Astrocyte of the cerebellum (primary cell): ENCODE results near the gene DGAT2.

Experiments
- DNase-seq: peaks from one replicate; pipeline ENCODE4 v3.0.0-alpha.2; 2011; ENCODE audit warnings: low read depth
- H3K4me3 ChIP-seq: 2 replicates; pipeline ENCODE4 v1.5.1; 2011; ENCODE audit warnings: mild to moderate bottlenecking, low read depth, low read length, moderate library complexity
- in situ Hi-C: cut with HindIII; loops from 2 replicates; pipeline ENCODE4 v1.10.0; 2017; ENCODE audit warnings: low sequenced_read_pairs
- TF ChIP-seq, protein P1 (sequence below): IDR thresholded peaks from 2 replicates; pipeline ENCODE4 v1.5.1; 2012; ENCODE audit warnings: low read length, low read depth, moderate library complexity, mild to moderate bottlenecking; ENCODE audit errors: missing control alignments

The DGAT2 gene

DNA sequence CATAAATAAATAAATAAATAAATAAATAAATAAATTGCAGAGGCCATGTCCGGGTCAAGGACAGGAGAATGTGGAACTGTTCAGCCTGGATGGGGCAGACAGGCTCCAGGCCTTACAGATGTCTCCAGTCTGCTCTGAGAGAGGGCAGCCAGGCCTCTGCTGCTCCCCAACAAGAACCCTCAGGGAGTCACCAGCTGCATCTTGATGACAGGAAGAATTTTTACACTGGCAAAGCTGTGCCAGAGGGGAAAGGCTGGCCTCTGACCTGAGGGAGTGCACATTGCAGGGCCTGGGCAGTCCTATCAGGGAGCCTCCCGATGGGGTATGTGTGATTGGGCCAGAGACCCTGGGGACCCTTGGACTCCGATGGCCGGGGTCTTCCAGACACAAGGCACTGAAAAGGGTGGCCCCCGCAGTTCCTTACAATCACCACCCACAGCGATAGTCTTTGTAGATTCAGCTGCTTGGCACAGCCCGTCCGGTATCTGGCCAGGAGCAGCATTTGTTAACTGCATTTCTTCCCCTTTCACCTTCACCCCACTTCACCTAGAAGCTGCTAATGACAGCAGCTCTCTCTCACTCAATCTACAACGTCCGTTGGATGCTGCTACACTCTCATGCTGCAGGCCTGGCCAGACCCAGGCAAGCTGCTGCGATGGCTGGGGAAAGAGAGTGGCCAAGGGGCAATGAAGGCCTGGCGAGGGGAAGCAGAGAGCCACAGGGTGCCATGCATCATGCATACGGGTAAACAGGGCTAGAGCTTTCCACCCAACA, 42.8 kb upstream of the DGAT2 start:
- in situ Hi-C loops: no loop called here
- DNase-seq: no peak
- TF ChIP-seq, protein P1, sequence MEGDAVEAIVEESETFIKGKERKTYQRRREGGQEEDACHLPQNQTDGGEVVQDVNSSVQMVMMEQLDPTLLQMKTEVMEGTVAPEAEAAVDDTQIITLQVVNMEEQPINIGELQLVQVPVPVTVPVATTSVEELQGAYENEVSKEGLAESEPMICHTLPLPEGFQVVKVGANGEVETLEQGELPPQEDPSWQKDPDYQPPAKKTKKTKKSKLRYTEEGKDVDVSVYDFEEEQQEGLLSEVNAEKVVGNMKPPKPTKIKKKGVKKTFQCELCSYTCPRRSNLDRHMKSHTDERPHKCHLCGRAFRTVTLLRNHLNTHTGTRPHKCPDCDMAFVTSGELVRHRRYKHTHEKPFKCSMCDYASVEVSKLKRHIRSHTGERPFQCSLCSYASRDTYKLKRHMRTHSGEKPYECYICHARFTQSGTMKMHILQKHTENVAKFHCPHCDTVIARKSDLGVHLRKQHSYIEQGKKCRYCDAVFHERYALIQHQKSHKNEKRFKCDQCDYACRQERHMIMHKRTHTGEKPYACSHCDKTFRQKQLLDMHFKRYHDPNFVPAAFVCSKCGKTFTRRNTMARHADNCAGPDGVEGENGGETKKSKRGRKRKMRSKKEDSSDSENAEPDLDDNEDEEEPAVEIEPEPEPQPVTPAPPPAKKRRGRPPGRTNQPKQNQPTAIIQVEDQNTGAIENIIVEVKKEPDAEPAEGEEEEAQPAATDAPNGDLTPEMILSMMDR: no peak

DNA sequence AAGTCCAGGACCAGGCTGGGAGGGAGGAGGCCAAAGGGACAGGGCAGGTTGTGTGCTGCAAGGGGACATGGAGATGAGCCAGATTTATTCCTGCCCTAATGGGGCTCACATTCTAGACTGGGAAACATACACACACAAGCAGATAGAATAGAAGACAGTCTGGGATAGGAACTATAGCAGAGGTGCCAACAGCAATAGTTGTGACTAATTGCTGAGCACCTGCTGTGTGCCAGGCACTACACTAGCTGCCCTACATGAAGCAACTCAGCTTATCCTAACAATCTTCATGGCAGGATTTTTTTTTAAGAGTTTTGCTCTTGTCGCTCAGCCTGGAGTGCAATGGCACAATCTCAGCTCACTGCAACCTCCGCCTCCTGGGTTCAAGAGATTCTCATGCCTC, 39.6 kb upstream of the DGAT2 start:
- in situ Hi-C loops: no loop called here
- TF ChIP-seq, protein P1: no peak
- H3K4me3 ChIP-seq: no peak overlapping the region
- no peak for DNase-seq

More for the DNA sequence above, 42.8 kb upstream of the DGAT2 start:
- no peak overlapping the region for H3K4me3 ChIP-seq

DNA sequence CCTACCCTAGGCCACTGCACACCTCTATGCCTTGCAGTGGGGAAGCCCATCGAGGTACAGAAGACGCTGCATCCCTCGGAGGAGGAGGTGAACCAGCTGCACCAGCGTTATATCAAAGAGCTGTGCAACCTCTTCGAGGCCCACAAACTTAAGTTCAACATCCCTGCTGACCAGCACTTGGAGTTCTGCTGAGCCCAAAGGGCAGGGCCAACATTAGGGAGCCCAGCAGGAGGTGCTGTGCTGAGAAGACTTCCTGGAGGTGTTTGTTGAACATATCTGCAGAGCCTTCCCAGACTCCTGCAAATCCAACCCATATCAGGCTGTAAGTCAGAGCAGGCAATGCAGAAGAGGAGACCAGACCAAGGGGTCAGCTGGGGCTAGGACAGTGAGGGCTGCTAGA, 37.5 kb upstream of the DGAT2 start:
- in situ Hi-C loops: no loop called here
- no peak overlapping the region for H3K4me3 ChIP-seq
- TF ChIP-seq, protein P1: no peak
- DNase-seq: no peak

DNA sequence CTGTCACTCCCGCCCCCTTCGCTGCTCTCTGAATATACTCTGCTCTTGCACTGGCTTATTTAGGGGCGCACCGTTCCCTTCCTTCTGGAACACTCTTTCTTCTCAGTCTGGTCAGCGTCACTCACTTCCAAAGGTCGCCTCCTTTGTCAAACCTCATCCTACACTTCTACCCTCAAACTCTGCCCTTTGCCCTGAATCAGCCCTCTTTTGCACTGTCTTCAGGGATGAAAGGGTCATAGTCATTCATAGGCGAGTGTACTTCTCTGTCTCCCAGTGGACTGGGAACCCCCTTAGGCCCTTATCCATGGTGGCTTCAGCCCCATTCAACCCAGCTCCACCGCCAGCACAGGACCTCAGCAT, 35.5 kb upstream of the DGAT2 start:
- TF ChIP-seq, protein P1: no peak
- H3K4me3 ChIP-seq: no peak overlapping the region
- in situ Hi-C loops: no loop called here
- no peak for DNase-seq

DNA sequence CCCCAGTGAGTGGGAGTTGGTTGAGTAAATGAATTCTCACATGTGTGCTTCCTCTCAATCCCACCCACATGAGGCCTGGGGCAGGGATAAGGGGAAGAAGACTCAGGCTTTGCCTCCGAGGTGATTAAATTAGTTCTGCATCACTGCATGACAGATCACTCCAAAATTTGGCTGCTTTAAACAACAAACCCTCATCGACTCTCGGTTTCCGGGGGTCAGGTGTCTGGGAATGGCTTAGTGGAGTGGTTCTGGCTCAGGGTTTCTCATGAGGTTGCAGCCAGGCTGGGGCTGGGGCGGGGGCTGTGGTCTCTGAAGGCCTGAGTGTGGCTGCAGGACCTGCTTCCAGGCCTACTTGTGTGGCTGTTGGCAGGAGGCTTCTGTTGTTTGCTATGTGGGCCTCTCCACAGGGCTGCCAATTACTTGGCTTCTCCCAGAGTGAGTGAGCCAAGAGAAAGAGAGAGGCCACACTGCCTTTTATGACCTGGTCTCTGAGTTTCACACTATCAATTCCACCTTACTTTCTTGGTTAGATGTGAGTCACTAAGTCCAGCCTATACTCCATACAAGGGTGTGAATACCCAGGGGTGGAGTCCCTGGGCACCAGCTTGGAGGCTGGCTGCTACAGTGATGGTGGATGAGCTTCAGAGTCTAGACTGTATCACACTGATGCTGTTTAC, 35.0 kb upstream of the DGAT2 start:
- in situ Hi-C loops: no loop called here
- TF ChIP-seq, protein P1: no peak
- H3K4me3 ChIP-seq: no peak overlapping the region
- peak; percentile 24 for DNase-seq

DNA sequence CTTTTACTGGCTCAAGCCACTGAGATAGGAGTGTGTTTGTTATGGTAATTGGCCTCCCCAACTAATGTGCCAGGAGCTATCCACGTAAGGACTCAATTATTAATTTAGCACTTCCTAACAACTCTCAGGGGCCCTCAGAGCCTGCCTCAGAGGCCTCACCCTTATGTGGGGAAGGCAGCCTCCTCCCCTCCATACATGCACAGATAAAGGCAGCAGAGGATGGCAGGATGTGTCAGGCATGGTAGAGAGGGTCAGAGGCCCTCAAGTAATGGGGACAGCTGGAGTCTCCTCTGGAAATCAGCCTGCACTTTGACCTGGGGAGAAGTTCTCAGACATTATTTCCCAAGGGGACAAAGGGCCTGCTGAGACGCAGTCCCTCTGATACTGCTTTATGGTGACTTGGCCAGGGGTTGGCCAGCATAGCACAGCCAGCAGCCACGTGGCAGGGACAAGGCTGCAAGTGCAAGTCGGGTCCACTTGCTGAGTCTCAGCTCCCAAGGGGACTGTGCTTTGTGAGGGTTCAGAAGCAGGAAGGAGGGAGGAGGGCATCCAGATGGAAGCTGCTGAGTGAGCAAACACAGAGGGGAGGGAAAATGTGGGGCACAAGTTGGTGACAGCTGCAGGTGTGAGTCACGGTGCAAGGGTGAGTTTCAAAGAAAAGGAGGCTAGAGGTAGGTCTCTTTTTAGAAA, 33.9 kb upstream of the DGAT2 start:
- no peak for DNase-seq
- in situ Hi-C loops: no loop called here
- H3K4me3 ChIP-seq: no peak overlapping the region
- TF ChIP-seq, protein P1: no peak
